Suprapubic skin (tissue), 3 donors: Measurements from ENCODE around the gene JADE3.

Experiments used
- POLR2A ChIP-seq, 2 donors: fragments of 450-650 bp; IDR thresholded peaks; one replicate each; pipeline ENCODE4 v1.6.1; 2017; ENCODE audit warnings: antibody characterized with exemption in 2 of 2, mild to moderate bottlenecking in 2 of 2, moderate library complexity in 2 of 2
- TF ChIP-seq, protein P1 (sequence below), 2 donors: fragments of 200-600 bp in 1 of 2; fragments of 450-650 bp in 1 of 2; sonication (generic) in 1 of 2; IDR thresholded peaks; one replicate each; pipeline ENCODE4 v1.5.1; 2016 to 2019; ENCODE audit warnings: antibody characterized with exemption in 2 of 2, mild to moderate bottlenecking in 1 of 2, moderate library complexity in 1 of 2

DNA sequence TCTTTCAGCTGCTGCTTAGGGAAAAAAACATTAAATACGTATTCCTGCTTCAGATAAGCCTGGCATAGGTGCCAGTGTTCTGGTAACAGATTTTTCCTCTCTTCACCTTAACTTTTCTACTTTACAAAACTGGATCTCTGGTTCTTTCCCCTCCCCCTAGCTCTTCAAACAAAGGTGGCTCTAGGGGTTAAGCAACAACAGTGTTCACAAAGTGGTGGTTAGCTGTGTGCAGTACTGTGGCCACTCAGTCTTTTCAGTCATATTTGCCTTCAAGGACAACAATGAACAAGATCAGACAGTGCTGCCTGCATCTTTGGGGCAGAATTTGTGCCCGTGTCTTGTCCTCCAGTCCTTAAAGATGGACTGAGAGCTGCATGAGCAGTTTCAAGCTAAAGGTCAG lies 151.0 kb downstream of the JADE3 start:
- no peak for TF ChIP-seq POLR2A (IDR thresholded peaks at IDR 0.05)
- TF ChIP-seq, protein P1, sequence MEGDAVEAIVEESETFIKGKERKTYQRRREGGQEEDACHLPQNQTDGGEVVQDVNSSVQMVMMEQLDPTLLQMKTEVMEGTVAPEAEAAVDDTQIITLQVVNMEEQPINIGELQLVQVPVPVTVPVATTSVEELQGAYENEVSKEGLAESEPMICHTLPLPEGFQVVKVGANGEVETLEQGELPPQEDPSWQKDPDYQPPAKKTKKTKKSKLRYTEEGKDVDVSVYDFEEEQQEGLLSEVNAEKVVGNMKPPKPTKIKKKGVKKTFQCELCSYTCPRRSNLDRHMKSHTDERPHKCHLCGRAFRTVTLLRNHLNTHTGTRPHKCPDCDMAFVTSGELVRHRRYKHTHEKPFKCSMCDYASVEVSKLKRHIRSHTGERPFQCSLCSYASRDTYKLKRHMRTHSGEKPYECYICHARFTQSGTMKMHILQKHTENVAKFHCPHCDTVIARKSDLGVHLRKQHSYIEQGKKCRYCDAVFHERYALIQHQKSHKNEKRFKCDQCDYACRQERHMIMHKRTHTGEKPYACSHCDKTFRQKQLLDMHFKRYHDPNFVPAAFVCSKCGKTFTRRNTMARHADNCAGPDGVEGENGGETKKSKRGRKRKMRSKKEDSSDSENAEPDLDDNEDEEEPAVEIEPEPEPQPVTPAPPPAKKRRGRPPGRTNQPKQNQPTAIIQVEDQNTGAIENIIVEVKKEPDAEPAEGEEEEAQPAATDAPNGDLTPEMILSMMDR (IDR thresholded peaks at IDR 0.05), result no peak
